Measurements from ENCODE around the gene QRFP. TPM values are rescaled to one million over a fixed set of nuclear protein-coding genes. Genes with fewer than 3 reads are reported as not detected.
A peak's percentile ranks its signal among the peaks of the same experiment; 100 is the strongest.

Gene QRFP
- total and polyA plus RNA-seq, 4 donors = not detected

DNA sequence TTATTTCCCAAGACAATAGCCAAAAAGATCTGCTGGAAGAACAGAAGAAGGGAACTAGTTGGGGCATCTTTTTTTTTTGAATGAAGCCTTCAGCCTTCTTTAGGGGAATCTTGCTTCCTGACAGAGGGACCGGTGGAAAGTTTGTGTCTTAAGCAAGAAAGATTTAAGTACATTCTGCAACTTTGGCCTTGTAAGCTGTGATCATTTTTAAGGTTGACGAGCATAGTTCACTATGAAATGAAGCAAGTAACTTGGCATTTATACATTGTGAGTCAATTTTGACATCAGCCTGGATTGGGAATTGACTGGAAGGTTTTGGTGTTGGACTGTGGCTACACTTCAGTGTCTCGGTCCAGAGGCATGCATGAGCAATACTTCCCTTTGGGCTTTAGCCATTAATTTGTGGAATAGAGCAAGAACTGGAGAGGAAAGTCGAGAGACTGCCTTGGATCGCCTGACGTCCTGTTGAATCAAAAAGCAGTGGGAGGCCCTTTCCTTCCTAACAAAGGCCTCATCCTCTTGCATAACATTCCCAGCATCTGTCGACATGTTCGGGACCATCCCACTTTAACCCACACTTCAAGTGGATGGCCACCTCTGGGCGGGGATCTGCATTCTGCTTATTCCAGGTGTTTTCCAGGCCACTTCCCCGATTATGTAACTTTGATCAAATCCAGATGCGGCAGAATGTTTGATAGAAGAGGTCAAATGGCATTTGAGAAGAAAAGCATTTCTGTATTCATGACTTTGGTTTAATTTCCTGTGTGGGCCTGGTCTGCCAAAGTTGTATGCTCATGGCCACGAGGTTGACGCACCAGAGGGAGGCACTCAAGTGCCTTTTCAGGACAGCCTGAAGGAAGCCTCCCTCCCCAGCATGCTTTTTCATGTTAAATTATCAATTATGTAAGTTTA is 49.0 kb downstream of the QRFP start:
- intact Hi-C loops (cut with DNase I) = loop anchor here in 1 of 2 donors (2.0 kb wide), 1 partner anchor 67 kb away; no protein-coding TSS in a partner anchor
- DNase-seq = peak; percentile 80 to 83

GRCh38 chr9:130846487-130847305 is 49.9 kb downstream of the QRFP start:
- DNase-seq (peak; percentile 88 to 95), ATAC-seq (ENCODE audit: low FRiP score) (peak; percentile 64)
- H3K4me3 ChIP-seq (ENCODE audit: low read length in 2 of 2) = peak overlapping the region; percentile 3 to 36
- intact Hi-C loops (cut with DNase I) = loop anchor here in 1 of 2 donors (2.0 kb wide), 1 partner anchor 66 kb away; no protein-coding TSS in a partner anchor
- 5% methylated on average over 12 of the region's 12 CpGs for WGBS, 2 donors
- H3K4me1 ChIP-seq (ENCODE audit: control insufficient read depth in 1 of 2, insufficient read depth in 2 of 2, low read length in 2 of 2) = peaks cover 6 to 15% of the 10 kb centered on the region in 2 donors
- no peaks in the 10 kb centered on the region for H3K36me3 ChIP-seq (ENCODE audit: control insufficient read depth in 1 of 2, insufficient read depth in 2 of 2, low read length in 1 of 2)
- no peaks in the 10 kb centered on the region for H3K27me3 ChIP-seq (ENCODE audit: control insufficient read depth in 1 of 2, insufficient read depth in 2 of 2, low read length in 1 of 2)
- H3K9me3 ChIP-seq (ENCODE audit: control insufficient read depth, low read length) = no peaks in the 10 kb centered on the region
- peak overlapping the region; percentile 95 to 99 for H3K27ac ChIP-seq (ENCODE audit: low read depth in 1 of 2, low read length in 2 of 2)

More for the DNA sequence above, 49.0 kb downstream of the QRFP start:
- no peaks in the 10 kb centered on the region for H3K27me3 ChIP-seq (ENCODE audit: control insufficient read depth in 1 of 2, insufficient read depth in 2 of 2, low read length in 1 of 2)
- no peaks in the 10 kb centered on the region for H3K36me3 ChIP-seq (ENCODE audit: control insufficient read depth in 1 of 2, insufficient read depth in 2 of 2, low read length in 1 of 2)
- peaks cover 2 to 8% of the 10 kb centered on the region in 2 donors for H3K4me1 ChIP-seq (ENCODE audit: control insufficient read depth in 1 of 2, insufficient read depth in 2 of 2, low read length in 2 of 2)
- no peaks in the 10 kb centered on the region for H3K9me3 ChIP-seq (ENCODE audit: control insufficient read depth, low read length)
- peak overlapping the region; percentile 78 to 92 for H3K27ac ChIP-seq (ENCODE audit: low read depth in 1 of 2, low read length in 2 of 2)
- ATAC-seq (ENCODE audit: low FRiP score) = peak; percentile 91
- H3K4me3 ChIP-seq (ENCODE audit: low read length in 2 of 2) = no peak overlapping the region
- WGBS, 2 donors = 4 to 7% methylated on average over 13 of the region's 13 CpGs

DNA sequence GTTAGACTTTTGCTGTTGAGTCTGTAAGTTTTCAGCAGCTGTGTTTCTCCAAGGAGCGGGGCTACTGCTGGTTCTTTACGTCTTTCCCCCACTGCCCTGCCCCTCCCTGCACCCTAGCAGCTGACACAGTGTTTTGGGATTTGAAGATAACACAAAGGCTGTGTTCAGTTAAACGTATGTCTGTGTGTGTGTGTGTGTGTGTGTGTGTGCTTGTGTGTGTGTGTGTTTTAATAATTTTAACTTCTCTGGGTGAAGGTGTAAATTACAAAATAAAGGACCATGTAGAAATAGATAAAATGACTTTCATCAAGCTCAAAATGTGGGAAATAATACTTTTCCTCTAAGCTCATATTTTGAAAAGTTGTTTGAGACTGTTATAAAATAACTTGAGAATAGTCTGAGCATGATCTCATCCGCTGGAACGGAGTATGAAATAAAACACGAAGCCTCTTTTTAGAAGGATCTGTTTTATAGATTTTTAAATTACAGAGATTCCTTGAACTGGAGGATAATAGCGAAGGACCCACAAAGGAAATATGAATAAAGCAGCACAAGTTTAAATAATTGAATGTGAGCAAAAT is 50.6 kb downstream of the QRFP start:
- peak overlapping the region; percentile 99 for H3K27ac ChIP-seq (ENCODE audit: low read depth in 1 of 2, low read length in 2 of 2)
- no peak for DNase-seq
- no peaks in the 10 kb centered on the region for H3K27me3 ChIP-seq (ENCODE audit: control insufficient read depth in 1 of 2, insufficient read depth in 2 of 2, low read length in 1 of 2)
- H3K36me3 ChIP-seq (ENCODE audit: control insufficient read depth in 1 of 2, insufficient read depth in 2 of 2, low read length in 1 of 2) = no peaks in the 10 kb centered on the region
- WGBS, 2 donors = 5 to 6% methylated on average over 7 of the region's 7 CpGs
- peak overlapping the region in 1 of 2 donors; percentile 11 for H3K4me3 ChIP-seq (ENCODE audit: low read length in 2 of 2)
- intact Hi-C loops (cut with DNase I) = loop anchor here in 1 of 2 donors (2.0 kb wide), 1 partner anchor 65 kb away; no protein-coding TSS in a partner anchor
- peaks cover 6 to 15% of the 10 kb centered on the region in 2 donors for H3K4me1 ChIP-seq (ENCODE audit: control insufficient read depth in 1 of 2, insufficient read depth in 2 of 2, low read length in 2 of 2)
- H3K9me3 ChIP-seq (ENCODE audit: control insufficient read depth, low read length) = no peaks in the 10 kb centered on the region
- peak; percentile 64 for ATAC-seq (ENCODE audit: low FRiP score)

DNA sequence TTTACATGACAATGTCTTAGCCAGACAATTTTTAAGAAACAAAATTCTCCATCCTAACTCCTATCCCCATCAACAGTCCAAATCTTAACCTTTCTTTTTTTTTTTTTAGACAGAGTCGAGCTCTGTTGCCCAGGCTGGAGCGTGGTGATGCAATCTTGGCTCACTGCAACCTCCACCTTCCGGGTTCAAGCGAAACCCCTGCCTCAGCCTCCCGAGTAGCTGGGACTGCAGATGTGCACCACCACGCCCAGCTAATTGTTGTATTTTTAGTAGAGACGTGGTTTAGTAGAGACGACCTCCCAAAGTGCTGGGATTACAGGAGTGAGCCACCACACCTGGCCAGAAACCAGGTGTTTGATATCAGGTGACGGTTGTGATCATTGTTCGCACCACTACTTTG is 51.4 kb downstream of the QRFP start:
- DNase-seq (no peak), ATAC-seq (ENCODE audit: low FRiP score) (no peak)
- intact Hi-C loops (cut with DNase I) = no loop called here
- Histone ChIP-seq H3K27ac (ENCODE audit: low read depth in 1 of 2, low read length in 2 of 2) (peak overlapping the region; percentile 99), H3K4me1 (ENCODE audit: control insufficient read depth in 1 of 2, insufficient read depth in 2 of 2, low read length in 2 of 2) (peaks cover 6 to 15% of the 10 kb centered on the region in 2 donors), H3K9me3 (ENCODE audit: control insufficient read depth, low read length) (no peaks in the 10 kb centered on the region), H3K4me3 (ENCODE audit: low read length in 2 of 2) (no peak overlapping the region), H3K27me3 (ENCODE audit: control insufficient read depth in 1 of 2, insufficient read depth in 2 of 2, low read length in 1 of 2) (no peaks in the 10 kb centered on the region), H3K36me3 (ENCODE audit: control insufficient read depth in 1 of 2, insufficient read depth in 2 of 2, low read length in 1 of 2) (no peaks in the 10 kb centered on the region)
- WGBS, 2 donors = 12 to 14% methylated on average over 10 of the region's 10 CpGs

GRCh38 chr9:130844044-130844451 is 52.6 kb downstream of the QRFP start:
- Histone ChIP-seq H3K36me3 (ENCODE audit: control insufficient read depth in 1 of 2, insufficient read depth in 2 of 2, low read length in 1 of 2) (no peaks in the 10 kb centered on the region), H3K4me3 (ENCODE audit: low read length in 2 of 2) (no peak overlapping the region), H3K4me1 (ENCODE audit: control insufficient read depth in 1 of 2, insufficient read depth in 2 of 2, low read length in 2 of 2) (peaks cover 6 to 15% of the 10 kb centered on the region in 2 donors), H3K9me3 (ENCODE audit: control insufficient read depth, low read length) (no peaks in the 10 kb centered on the region), H3K27me3 (ENCODE audit: control insufficient read depth in 1 of 2, insufficient read depth in 2 of 2, low read length in 1 of 2) (no peaks in the 10 kb centered on the region), H3K27ac (ENCODE audit: low read depth in 1 of 2, low read length in 2 of 2) (peak overlapping the region; percentile 10 to 64)
- intact Hi-C loops (cut with DNase I) = no loop called here
- 71 to 75% methylated on average over 4 of the region's 4 CpGs for WGBS, 2 donors
- no peak for ATAC-seq (ENCODE audit: low FRiP score)
- DNase-seq = no peak

DNA sequence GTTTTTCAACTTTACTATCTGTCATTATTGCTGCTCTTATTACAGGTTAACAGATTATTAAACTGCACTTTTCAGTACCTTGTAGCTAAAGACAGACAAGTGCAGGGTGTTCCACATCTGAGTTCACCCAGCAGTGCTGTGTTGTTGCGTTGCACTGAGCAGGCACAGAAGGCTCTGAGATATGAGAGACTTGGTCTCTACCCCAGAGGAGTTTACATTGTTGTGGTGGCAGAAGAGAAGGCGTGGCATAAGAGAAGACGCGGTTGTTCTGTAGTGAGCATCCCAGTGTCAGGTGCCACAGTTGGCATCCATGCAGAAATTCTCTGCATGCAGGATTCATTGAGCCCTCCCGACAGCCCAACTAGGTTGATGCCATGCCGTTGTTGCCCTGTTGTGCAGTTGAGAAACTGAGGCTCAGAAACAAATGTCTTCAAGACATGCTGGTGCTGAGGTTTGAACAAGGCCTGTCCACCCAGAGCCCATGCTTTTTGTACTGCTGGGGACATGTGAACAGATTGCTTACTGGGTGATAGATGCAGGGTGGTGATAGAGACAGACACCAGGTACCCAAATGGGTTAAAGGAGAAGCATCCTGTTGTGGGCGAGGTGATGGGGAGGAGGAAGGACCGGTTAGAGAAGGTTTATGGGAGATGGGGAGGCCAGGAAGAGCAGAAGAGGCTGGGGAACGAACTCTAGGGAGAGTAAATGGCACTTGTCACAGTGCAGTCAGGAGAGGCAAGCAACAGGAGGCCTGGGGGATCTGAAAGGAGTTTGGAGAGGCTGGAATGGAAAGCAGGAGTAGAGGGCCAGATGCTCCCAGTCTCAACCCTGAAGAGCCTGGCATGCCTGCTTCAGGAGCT is 53.3 kb downstream of the QRFP start:
- H3K27ac ChIP-seq (ENCODE audit: low read depth in 1 of 2, low read length in 2 of 2) = peak overlapping the region in 1 of 2 donors; percentile 64
- H3K27me3 ChIP-seq (ENCODE audit: control insufficient read depth in 1 of 2, insufficient read depth in 2 of 2, low read length in 1 of 2) = no peaks in the 10 kb centered on the region
- WGBS, 2 donors = 44 to 48% methylated on average over 9 of the region's 9 CpGs
- no peak for ATAC-seq (ENCODE audit: low FRiP score)
- intact Hi-C loops (cut with DNase I) = no loop called here
- no peaks in the 10 kb centered on the region for H3K36me3 ChIP-seq (ENCODE audit: control insufficient read depth in 1 of 2, insufficient read depth in 2 of 2, low read length in 1 of 2)
- no peak for DNase-seq
- no peaks in the 10 kb centered on the region for H3K9me3 ChIP-seq (ENCODE audit: control insufficient read depth, low read length)
- no peak overlapping the region for H3K4me3 ChIP-seq (ENCODE audit: low read length in 2 of 2)
- peaks cover 6 to 15% of the 10 kb centered on the region in 2 donors for H3K4me1 ChIP-seq (ENCODE audit: control insufficient read depth in 1 of 2, insufficient read depth in 2 of 2, low read length in 2 of 2)
